ENCODE results near the gene THOC1. TPM values are rescaled to one million over a fixed set of nuclear protein-coding genes. Genes with fewer than 3 reads are reported as not detected.

The THOC1 gene
- total RNA-seq, 1 experiment from 2014 or later: 33.3 TPM

DNA sequence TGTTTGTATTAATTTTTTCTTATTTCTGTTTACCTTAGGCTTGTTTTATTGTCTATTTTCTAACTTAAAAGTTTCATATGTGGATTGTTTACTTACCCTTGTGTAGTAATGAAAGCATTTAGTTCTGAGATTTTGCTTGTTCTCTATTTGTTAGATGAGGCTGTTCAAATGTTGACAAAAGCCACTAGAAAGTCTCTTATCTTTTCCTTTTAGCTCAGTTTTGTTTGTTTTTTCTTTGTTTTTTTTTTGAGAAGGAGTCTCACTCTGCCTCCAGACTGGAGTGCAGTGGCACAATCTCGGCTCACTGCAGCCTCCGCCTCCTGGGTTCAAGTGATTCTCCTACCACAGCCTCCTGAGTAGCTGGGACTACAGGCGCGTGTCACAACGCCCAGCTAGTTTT, 78.6 kb downstream of the THOC1 start:
- DNase-seq (ENCODE audit: low read depth, low spot score) (no peak), ATAC-seq (no peak)
- H3K9me3 ChIP-seq (ENCODE audit: control insufficient read depth, insufficient read depth, low read depth, low read length): no peaks in the 10 kb centered on the region
- no peaks in the 10 kb centered on the region for H3K27me3 ChIP-seq (ENCODE audit: control insufficient read depth, insufficient read depth, low read length)
- no TSS peak for BruUV-seq (replicated peaks)
- ChIA-PET POLR2A (no interaction called here), CTCF (no interaction called here)
- H3K27ac ChIP-seq (ENCODE audit: low read length): no peak overlapping the region
- 0 out of 2 replicates have a peak, but pooled peaks cover 3% of the 10 kb centered on the region for H3K36me3 ChIP-seq (ENCODE audit: control insufficient read depth, insufficient read depth, low read length)
- no peak overlapping the region for H3K4me3 ChIP-seq (ENCODE audit: low read depth in 2 of 2, low read length in 2 of 2)
- H3K4me1 ChIP-seq (ENCODE audit: control insufficient read depth, insufficient read depth, low read length): no peaks in the 10 kb centered on the region
- intact Hi-C loops (cut with micrococcal nuclease; ENCODE audit: unreplicated experiment): no loop called here
- in situ Hi-C loops (cut with HindIII; ENCODE audit: low pct_unique_long_range_greater_than_20kb, low sequenced_read_pairs): no loop called here
- TF ChIP-seq, protein P1, sequence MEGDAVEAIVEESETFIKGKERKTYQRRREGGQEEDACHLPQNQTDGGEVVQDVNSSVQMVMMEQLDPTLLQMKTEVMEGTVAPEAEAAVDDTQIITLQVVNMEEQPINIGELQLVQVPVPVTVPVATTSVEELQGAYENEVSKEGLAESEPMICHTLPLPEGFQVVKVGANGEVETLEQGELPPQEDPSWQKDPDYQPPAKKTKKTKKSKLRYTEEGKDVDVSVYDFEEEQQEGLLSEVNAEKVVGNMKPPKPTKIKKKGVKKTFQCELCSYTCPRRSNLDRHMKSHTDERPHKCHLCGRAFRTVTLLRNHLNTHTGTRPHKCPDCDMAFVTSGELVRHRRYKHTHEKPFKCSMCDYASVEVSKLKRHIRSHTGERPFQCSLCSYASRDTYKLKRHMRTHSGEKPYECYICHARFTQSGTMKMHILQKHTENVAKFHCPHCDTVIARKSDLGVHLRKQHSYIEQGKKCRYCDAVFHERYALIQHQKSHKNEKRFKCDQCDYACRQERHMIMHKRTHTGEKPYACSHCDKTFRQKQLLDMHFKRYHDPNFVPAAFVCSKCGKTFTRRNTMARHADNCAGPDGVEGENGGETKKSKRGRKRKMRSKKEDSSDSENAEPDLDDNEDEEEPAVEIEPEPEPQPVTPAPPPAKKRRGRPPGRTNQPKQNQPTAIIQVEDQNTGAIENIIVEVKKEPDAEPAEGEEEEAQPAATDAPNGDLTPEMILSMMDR (IDR thresholded peaks at IDR 0.05): no peak
- TF ChIP-seq SIN3A (IDR thresholded peaks at IDR 0.05; ENCODE audit: borderline replicate concordance, insufficient read depth, low read depth, low read length): no peak
- TF ChIP-seq POLR2AphosphoS5 (IDR thresholded peaks at IDR 0.05; ENCODE audit: low read depth, low read length): no peak
- TF ChIP-seq TCF7L2 (IDR thresholded peaks at IDR 0.05; ENCODE audit: low read depth, low read length): no peak
- TF ChIP-seq, protein P2, sequence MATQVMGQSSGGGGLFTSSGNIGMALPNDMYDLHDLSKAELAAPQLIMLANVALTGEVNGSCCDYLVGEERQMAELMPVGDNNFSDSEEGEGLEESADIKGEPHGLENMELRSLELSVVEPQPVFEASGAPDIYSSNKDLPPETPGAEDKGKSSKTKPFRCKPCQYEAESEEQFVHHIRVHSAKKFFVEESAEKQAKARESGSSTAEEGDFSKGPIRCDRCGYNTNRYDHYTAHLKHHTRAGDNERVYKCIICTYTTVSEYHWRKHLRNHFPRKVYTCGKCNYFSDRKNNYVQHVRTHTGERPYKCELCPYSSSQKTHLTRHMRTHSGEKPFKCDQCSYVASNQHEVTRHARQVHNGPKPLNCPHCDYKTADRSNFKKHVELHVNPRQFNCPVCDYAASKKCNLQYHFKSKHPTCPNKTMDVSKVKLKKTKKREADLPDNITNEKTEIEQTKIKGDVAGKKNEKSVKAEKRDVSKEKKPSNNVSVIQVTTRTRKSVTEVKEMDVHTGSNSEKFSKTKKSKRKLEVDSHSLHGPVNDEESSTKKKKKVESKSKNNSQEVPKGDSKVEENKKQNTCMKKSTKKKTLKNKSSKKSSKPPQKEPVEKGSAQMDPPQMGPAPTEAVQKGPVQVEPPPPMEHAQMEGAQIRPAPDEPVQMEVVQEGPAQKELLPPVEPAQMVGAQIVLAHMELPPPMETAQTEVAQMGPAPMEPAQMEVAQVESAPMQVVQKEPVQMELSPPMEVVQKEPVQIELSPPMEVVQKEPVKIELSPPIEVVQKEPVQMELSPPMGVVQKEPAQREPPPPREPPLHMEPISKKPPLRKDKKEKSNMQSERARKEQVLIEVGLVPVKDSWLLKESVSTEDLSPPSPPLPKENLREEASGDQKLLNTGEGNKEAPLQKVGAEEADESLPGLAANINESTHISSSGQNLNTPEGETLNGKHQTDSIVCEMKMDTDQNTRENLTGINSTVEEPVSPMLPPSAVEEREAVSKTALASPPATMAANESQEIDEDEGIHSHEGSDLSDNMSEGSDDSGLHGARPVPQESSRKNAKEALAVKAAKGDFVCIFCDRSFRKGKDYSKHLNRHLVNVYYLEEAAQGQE (IDR thresholded peaks at IDR 0.05; ENCODE audit: insufficient read depth in 1 of 2, low read depth in 2 of 2, low read length in 1 of 2): no peak

DNA sequence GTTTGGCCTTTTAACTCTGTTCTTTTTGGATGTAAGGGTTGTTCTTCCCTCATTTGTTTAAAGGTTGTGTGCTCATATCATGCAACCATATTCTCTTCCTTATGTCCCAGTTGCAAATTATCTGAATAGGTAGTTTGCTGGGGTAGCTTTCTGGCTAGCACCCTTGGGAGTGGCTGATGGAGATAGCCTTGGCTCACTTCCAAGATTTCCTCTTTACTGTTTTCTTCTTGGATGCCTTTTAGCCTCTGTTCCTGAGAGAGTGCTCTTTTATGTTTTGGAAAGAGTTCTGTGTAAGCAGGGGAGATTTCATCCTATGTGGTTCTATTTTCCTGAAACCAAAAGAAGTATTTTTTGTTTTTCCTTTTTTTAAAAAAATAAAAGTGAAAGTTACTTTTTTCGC, 84.1 kb downstream of the THOC1 start:
- POLR2A ChIA-PET: no interaction called here
- no peaks in the 10 kb centered on the region for H3K4me1 ChIP-seq (ENCODE audit: control insufficient read depth, insufficient read depth, low read length)
- H3K9me3 ChIP-seq (ENCODE audit: control insufficient read depth, insufficient read depth, low read depth, low read length): no peaks in the 10 kb centered on the region
- DNase-seq (ENCODE audit: low read depth, low spot score) (no peak), ATAC-seq (no peak)
- TF ChIP-seq, protein P2 (IDR thresholded peaks at IDR 0.05; ENCODE audit: insufficient read depth in 1 of 2, low read depth in 2 of 2, low read length in 1 of 2): no peak
- TF ChIP-seq TCF7L2 (IDR thresholded peaks at IDR 0.05; ENCODE audit: low read depth, low read length) (no peak), SIN3A (IDR thresholded peaks at IDR 0.05; ENCODE audit: borderline replicate concordance, insufficient read depth, low read depth, low read length) (no peak), POLR2AphosphoS5 (IDR thresholded peaks at IDR 0.05; ENCODE audit: low read depth, low read length) (no peak)
- TF ChIP-seq, protein P1 (IDR thresholded peaks at IDR 0.05): no peak
- no peaks in the 10 kb centered on the region for H3K27me3 ChIP-seq (ENCODE audit: control insufficient read depth, insufficient read depth, low read length)
- no peak overlapping the region for H3K27ac ChIP-seq (ENCODE audit: low read length)
- peaks cover 33% of the 10 kb centered on the region for H3K36me3 ChIP-seq (ENCODE audit: control insufficient read depth, insufficient read depth, low read length)
- CTCF ChIA-PET: no interaction called here
- no peak overlapping the region for H3K4me3 ChIP-seq (ENCODE audit: low read depth in 2 of 2, low read length in 2 of 2)
- no TSS peak for BruUV-seq (replicated peaks)
- in situ Hi-C loops (cut with HindIII; ENCODE audit: low pct_unique_long_range_greater_than_20kb, low sequenced_read_pairs): no loop called here
- intact Hi-C loops (cut with micrococcal nuclease; ENCODE audit: unreplicated experiment): no loop called here

Data from Panc1 (cell line).